Measurements from ENCODE around the gene CMTM7.

- TF ChIP-seq POLR2A (IDR thresholded peaks at IDR 0.05; ENCODE audit: low read depth, low read length) (no peak), TAF1 (IDR thresholded peaks at IDR 0.05; ENCODE audit: borderline replicate concordance, low read depth, low read length) (no peak)
Measured at GRCh38 chr3:32499585-32499984, 107.9 kb downstream of the CMTM7 start.

All from GM12892 (cell line).